WTC11 (cell line): ENCODE measurements around the gene IRF2BPL. TPM values are rescaled to one million over a fixed set of nuclear protein-coding genes. Genes with fewer than 3 reads are reported as not detected.

Experiments
- ATAC-seq: fragments of 200-7000 bp; cut with Tn5 transposase; 2 replicates; pipeline ENCODE4 v1.10.0; 2021; ENCODE audit warnings: mild to moderate bottlenecking, moderate library complexity
- Bru-seq: library from RNA; stranded (reverse); fragments of 400-500 nt; gene quantifications from one replicate; lab custom pipeline; 2021; lab: Mats Ljungman, UMichigan
- CTCF ChIA-PET: fragments of 300-600 bp; sonication (Branson Sonifier 250); formaldehyde crosslinking; loops from one replicate; lab custom pipeline; 2021; ENCODE audit warnings: antibody characterized with exemption; lab: Charles Lee
- POLR2A ChIA-PET: fragments of 350-600 bp; sonication (Branson Sonifier 250); formaldehyde crosslinking; loops from one replicate; lab custom pipeline; 2021; ENCODE audit warnings: antibody characterized with exemption; lab: Charles Lee
- DNase-seq: peaks from one replicate; pipeline ENCODE4 v3.0.0; 2021; ENCODE audit warnings: low spot score
- H3K27ac Mint-ChIP-seq: 2 replicates; pipeline ENCODE4 v1.8.0; 2021; ENCODE audit warnings: mixed read lengths
- H3K27me3 Mint-ChIP-seq: 2 replicates; pipeline ENCODE4 v1.8.0; 2021; ENCODE audit warnings: low read depth, mild to moderate bottlenecking, moderate library complexity, mixed read lengths
- H3K36me3 Mint-ChIP-seq: 2 replicates; pipeline ENCODE4 v1.8.0; 2021; ENCODE audit warnings: mixed read lengths
- H3K4me1 Mint-ChIP-seq: 2 replicates; pipeline ENCODE4 v1.8.0; 2022; ENCODE audit warnings: mixed read lengths
- H3K4me3 Mint-ChIP-seq: 2 replicates; pipeline ENCODE4 v1.8.0; 2021; ENCODE audit warnings: mild to moderate bottlenecking, moderate library complexity, mixed read lengths
- H3K9me3 Mint-ChIP-seq: 2 replicates; pipeline ENCODE4 v1.8.0; 2021; ENCODE audit warnings: mixed read lengths
- CREM ChIP-seq: sonication (generic); formaldehyde crosslinking; IDR thresholded peaks from 2 replicates; pipeline ENCODE4 v1.8.1; 2022; ENCODE audit warnings: mild to moderate bottlenecking, missing genetic modification reagents, moderate library complexity
- E2F5 ChIP-seq: sonication (generic); formaldehyde crosslinking; IDR thresholded peaks from 2 replicates; pipeline ENCODE4 v1.8.1; 2022; ENCODE audit warnings: mild to moderate bottlenecking, moderate library complexity, missing genetic modification reagents
- ESRRA ChIP-seq: sonication (generic); formaldehyde crosslinking; IDR thresholded peaks from 2 replicates; pipeline ENCODE4 v1.8.1; 2022; ENCODE audit warnings: mild to moderate bottlenecking, missing genetic modification reagents, borderline replicate concordance
- FOXK1 ChIP-seq: sonication (generic); formaldehyde crosslinking; IDR thresholded peaks from 2 replicates; pipeline ENCODE4 v1.8.0; 2022; ENCODE audit warnings: mild to moderate bottlenecking, moderate library complexity, missing genetic modification reagents
- FOXP1 ChIP-seq: sonication (generic); formaldehyde crosslinking; IDR thresholded peaks from 2 replicates; pipeline ENCODE4 v1.8.0; 2022; ENCODE audit warnings: missing genetic modification reagents, mild to moderate bottlenecking, moderate library complexity, borderline replicate concordance
- GTF2I ChIP-seq: fragments of 250-450 bp; sonication (Bioruptor Pico); conservative IDR thresholded peaks from 2 replicates; pipeline ENCODE4 v1.4.0; 2021; ENCODE audit warnings: mild to moderate bottlenecking
- IRF2 ChIP-seq: sonication (generic); formaldehyde crosslinking; IDR thresholded peaks from 2 replicates; pipeline ENCODE4 v1.8.0; 2022; ENCODE audit warnings: low read depth, missing genetic modification reagents, borderline replicate concordance
- JUN ChIP-seq: sonication (generic); formaldehyde crosslinking; IDR thresholded peaks from 2 replicates; pipeline ENCODE4 v1.8.0; 2023; ENCODE audit warnings: mild to moderate bottlenecking, missing genetic modification reagents
- MXD4 ChIP-seq: fragments of 250-450 bp; sonication (Bioruptor Pico); IDR thresholded peaks from 2 replicates; pipeline ENCODE4 v1.8.0; 2021; ENCODE audit warnings: mild to moderate bottlenecking, moderate library complexity, borderline replicate concordance
- MYBL2 ChIP-seq: sonication (generic); formaldehyde crosslinking; IDR thresholded peaks from 2 replicates; pipeline ENCODE4 v1.8.1; 2023; ENCODE audit warnings: mild to moderate bottlenecking, moderate library complexity, missing genetic modification reagents
- NFE2L1 ChIP-seq: sonication (generic); formaldehyde crosslinking; IDR thresholded peaks from 2 replicates; pipeline ENCODE4 v1.8.1; 2023; ENCODE audit warnings: missing genetic modification reagents
- PRRX2 ChIP-seq: fragments of 250-450 bp; sonication (Bioruptor Pico); IDR thresholded peaks from 2 replicates; pipeline ENCODE4 v1.8.0; 2021; ENCODE audit warnings: mild to moderate bottlenecking
- RORB ChIP-seq: fragments of 250-450 bp; sonication (Bioruptor Pico); IDR thresholded peaks from 2 replicates; pipeline ENCODE4 v1.9.0; 2021; ENCODE audit warnings: mild to moderate bottlenecking
- SMAD3 ChIP-seq: sonication (generic); formaldehyde crosslinking; IDR thresholded peaks from 2 replicates; pipeline ENCODE4 v1.8.0; 2022; ENCODE audit warnings: missing genetic modification reagents, mild to moderate bottlenecking, borderline replicate concordance
- SOX15 ChIP-seq: fragments of 250-450 bp; sonication (Bioruptor Pico); IDR thresholded peaks from 2 replicates; pipeline ENCODE4 v1.9.0; 2021; ENCODE audit warnings: mild to moderate bottlenecking
- SP1 ChIP-seq: sonication (generic); formaldehyde crosslinking; conservative IDR thresholded peaks from 2 replicates; pipeline ENCODE4 v1.8.1; 2022; ENCODE audit warnings: missing genetic modification reagents
- TCF7 ChIP-seq: sonication (generic); formaldehyde crosslinking; IDR thresholded peaks from 2 replicates; pipeline ENCODE4 v1.8.0; 2022; ENCODE audit warnings: mild to moderate bottlenecking, low read depth, missing genetic modification reagents, moderate library complexity
- TEAD4 ChIP-seq: sonication (generic); formaldehyde crosslinking; IDR thresholded peaks from 2 replicates; pipeline ENCODE4 v1.8.0; 2022; ENCODE audit warnings: mild to moderate bottlenecking, missing genetic modification reagents
- ZBTB21 ChIP-seq: sonication (generic); formaldehyde crosslinking; IDR thresholded peaks from 2 replicates; pipeline ENCODE4 v1.8.1; 2023; ENCODE audit warnings: mild to moderate bottlenecking, missing genetic modification reagents, borderline replicate concordance
- ZBTB43 ChIP-seq: sonication (generic); formaldehyde crosslinking; IDR thresholded peaks from 2 replicates; pipeline ENCODE4 v1.8.1; 2023; ENCODE audit warnings: mild to moderate bottlenecking, missing genetic modification reagents
- ZMAT4 ChIP-seq: fragments of 250-450 bp; sonication (Bioruptor Pico); IDR thresholded peaks from 2 replicates; pipeline ENCODE4 v1.9.0; 2021; ENCODE audit warnings: mild to moderate bottlenecking
- ZNF121 ChIP-seq: sonication (generic); formaldehyde crosslinking; IDR thresholded peaks from 2 replicates; pipeline ENCODE4 v1.8.0; 2023; ENCODE audit warnings: missing genetic modification reagents
- ZNF281 ChIP-seq: sonication (generic); formaldehyde crosslinking; IDR thresholded peaks from 2 replicates; pipeline ENCODE4 v1.8.0; 2023; ENCODE audit warnings: mild to moderate bottlenecking, missing genetic modification reagents
- ZNF416 ChIP-seq: fragments of 250-450 bp; sonication (Bioruptor Pico); IDR thresholded peaks from 2 replicates; pipeline ENCODE4 v1.9.0; 2021; ENCODE audit warnings: mild to moderate bottlenecking, inconsistent platforms
- ZNF425 ChIP-seq: fragments of 250-450 bp; sonication (Bioruptor Pico); conservative IDR thresholded peaks from 2 replicates; pipeline ENCODE4 v1.9.0; 2021; ENCODE audit warnings: mild to moderate bottlenecking
- long read RNA-seq, 3 experiments: library from RNA in 1 of 3; library from capped mRNA in 1 of 3; library from polyadenylated mRNA in 1 of 3; unstranded in 2 of 3; stranded (forward) in 1 of 3; transcript quantifications; one replicate each; pipeline ENCODE4 v2.0.0, GENCODE V29; 2021
- total RNA-seq: library from RNA; stranded (reverse); gene quantifications from 3 replicates; pipeline ENCODE4 v1.2.3, GENCODE V29; 2021

Gene IRF2BPL
- total RNA-seq (106 to 126 TPM (median 110 TPM) in 3 replicates), Bru-seq, nascent RNA (percentile 91 among the genes with signal in this experiment)
- long read RNA-seq, experiment 1, full-length matches to known transcripts = 290 of 291 reads
- long read RNA-seq, experiment 1, partial matches to known transcripts = 0 of 291 reads
- long read RNA-seq, experiment 1, other reads (novel, unspliced or antisense) = 1 of 291 reads
- long read RNA-seq, experiment 2, full-length matches to known transcripts = 182 of 183 reads
- long read RNA-seq, experiment 2, partial matches to known transcripts = 0 of 183 reads
- long read RNA-seq, experiment 2, other reads (novel, unspliced or antisense) = 1 of 183 reads
- long read RNA-seq, experiment 3 = 0 reads

- POLR2A ChIA-PET = interaction anchor here (0.6 to 6.6 kb wide), 28 partner anchors 9 to 269 kb away, joined by 3 to 38 read pairs (median 5); partner anchors contain the start of genes TMEM63C and ZDHHC22
- CTCF ChIA-PET = interaction anchor here (0.6 to 2.4 kb wide), 15 partner anchors 11 to 153 kb away, joined by 3 to 14 read pairs (median 4); no protein-coding TSS in a partner anchor
- Mint-ChIP-seq H3K36me3 (peaks cover 9% of the 10 kb centered on the region), H3K4me1 (peaks cover 52% of the 10 kb centered on the region), H3K27ac (peak within 1 kb of the TSS; percentile 98), H3K9me3 (no peaks in the 10 kb centered on the region), H3K4me3 (peak within 1 kb of the TSS; percentile 76), H3K27me3 (peaks cover 2% of the 10 kb centered on the region; the same call in 1 of the 2 replicates)
- DNase-seq (peak; percentile 96), ATAC-seq (peak; percentile 43)
- TF ChIP-seq FOXP1 (CRISPR knock-in tag) = peak; percentile 67
- peak; percentile 84 for TF ChIP-seq ZBTB21 (CRISPR knock-in tag)
- 0 out of 2 replicates have a peak, but pooled peaks have one; percentile 14 for TF ChIP-seq ESRRA (CRISPR knock-in tag)
- no peak for TF ChIP-seq GTF2I (CRISPR knock-in tag)
- TF ChIP-seq SP1 (CRISPR knock-in tag) = peak; percentile 54; the same call in 1 of the 2 replicates
- no peak for TF ChIP-seq MXD4 (CRISPR knock-in tag)
- no peak for TF ChIP-seq RORB (CRISPR knock-in tag)
- peak; percentile 65; the same call in 1 of the 2 replicates for TF ChIP-seq SMAD3 (CRISPR knock-in tag)
- no peak for TF ChIP-seq PRRX2 (CRISPR knock-in tag)
- no peak for TF ChIP-seq JUN (CRISPR knock-in tag)
- peak; percentile 66; the same call in 1 of the 2 replicates for TF ChIP-seq E2F5 (CRISPR knock-in tag)
- 0 out of 2 replicates have a peak, but pooled peaks have one; percentile 73 for TF ChIP-seq ZBTB43
- no peak for TF ChIP-seq ZNF425 (CRISPR knock-in tag)
- no peak for TF ChIP-seq SOX15 (CRISPR knock-in tag)
- peak; percentile 78 for TF ChIP-seq FOXK1 (CRISPR knock-in tag)
- TF ChIP-seq ZMAT4 = no peak
- TF ChIP-seq NFE2L1 (CRISPR knock-in tag) = peak; percentile 74; the same call in 1 of the 2 replicates
- 0 out of 2 replicates have a peak, but pooled peaks have one; percentile 60 for TF ChIP-seq TCF7
- peak; percentile 76; the same call in 1 of the 2 replicates for TF ChIP-seq CREM (CRISPR knock-in tag)
- 0 out of 2 replicates have a peak, but pooled peaks have one; percentile 12 for TF ChIP-seq IRF2 (CRISPR knock-in tag)
- TF ChIP-seq TEAD4 (CRISPR knock-in tag) = no peak
- TF ChIP-seq ZNF121 = peak; percentile 80; the same call in 1 of the 2 replicates
- TF ChIP-seq ZNF416 (CRISPR knock-in tag) = peak; percentile 72
- no peak; the same call in 1 of the 2 replicates for TF ChIP-seq MYBL2 (CRISPR knock-in tag)
- peak; percentile 90; the same call in 1 of the 2 replicates for TF ChIP-seq ZNF281
These were observed at the start of gene IRF2BPL for GRCh38 chr14:77028384-77029231. IRF2BPL (minus strand) TSS chr14:77028708; CDS start chr14:77027792, 916 bp downstream.
